Urinary bladder (tissue), 4 donors: ENCODE results near the gene FDX2. TPM values are rescaled to one million over a fixed set of nuclear protein-coding genes. Genes with fewer than 3 reads are reported as not detected.

Experiments used
- DNase-seq: peaks from one replicate; pipeline ENCODE4 v3.0.0-alpha.2; 2015; ENCODE audit errors: extremely low spot score
- H3K27ac ChIP-seq: one replicate; pipeline ENCODE4 v1.5.1; 2013; ENCODE audit warnings: low read depth, mild to moderate bottlenecking, moderate library complexity
- H3K36me3 ChIP-seq: one replicate; pipeline ENCODE4 v1.6.1; 2013; ENCODE audit warnings: mild to moderate bottlenecking, moderate library complexity; ENCODE audit not compliant: insufficient read depth
- H3K4me1 ChIP-seq: one replicate; pipeline ENCODE4 v1.6.1; 2013; ENCODE audit warnings: mild to moderate bottlenecking, moderate library complexity; ENCODE audit not compliant: insufficient read depth
- H3K4me3 ChIP-seq: one replicate; pipeline ENCODE4 v1.5.1; 2013; ENCODE audit warnings: low read depth, low read length
- WGBS: extraction: QIAGEN DNeasy Blood & Tissue Kit; methylation state at CpG from one replicate; pipeline ENCODE4 v1.1.7; 2013; 5-methylcytosine and 5-hydroxymethylcytosine counted together
- polyA plus RNA-seq: library from polyadenylated mRNA; stranded (reverse); fragments of 200-250 nt; gene quantifications from one replicate; pipeline ENCODE4 v1.2.3, GENCODE V29; 2013
- small RNA-seq: library from RNA; depleted of rRNA; stranded (forward); fragments of <200 nt; gene quantifications from one replicate; pipeline ENCODE3, GENCODE V24; 2014
- total RNA-seq: library from RNA; depleted of rRNA; stranded (reverse); fragments of >200 nt; gene quantifications from one replicate; pipeline ENCODE4 v1.2.3, GENCODE V29; 2014
- donor health status: healthy with polysubstance abuse.
- donor health status: healthy.

Gene FDX2
- total and polyA plus RNA-seq, 2 donors = 5.7 to 22.0 TPM

GRCh38 chr19:10271543-10272086 lies 44.2 kb downstream of the FDX2 start:
- peak overlapping the region; percentile 63 for H3K27ac ChIP-seq
- H3K36me3 ChIP-seq = peaks cover 2% of the 10 kb centered on the region
- DNase-seq = no peak
- H3K4me1 ChIP-seq = no peaks in the 10 kb centered on the region
- H3K4me3 ChIP-seq = peak overlapping the region; percentile 36
- WGBS = 31% methylated on average over 12 of the region's 12 CpGs

GRCh38 chr19:10270616-10271394 lies 45.0 kb downstream of the FDX2 start, which contains the start of gene ICAM1:
Gene ICAM1 (plus strand): TSS chr19:10271120. CDS start chr19:10271160, 40 bp downstream.
- Histone ChIP-seq H3K4me1 (no peaks in the 10 kb centered on the region), H3K4me3 (peak within 1 kb of the TSS; percentile 36), H3K27ac (peak within 1 kb of the TSS; percentile 63), H3K36me3 (peaks cover 2% of the 10 kb centered on the region)
- 4% methylated on average over 51 of the region's 51 CpGs for WGBS
- no peak for DNase-seq

DNA sequence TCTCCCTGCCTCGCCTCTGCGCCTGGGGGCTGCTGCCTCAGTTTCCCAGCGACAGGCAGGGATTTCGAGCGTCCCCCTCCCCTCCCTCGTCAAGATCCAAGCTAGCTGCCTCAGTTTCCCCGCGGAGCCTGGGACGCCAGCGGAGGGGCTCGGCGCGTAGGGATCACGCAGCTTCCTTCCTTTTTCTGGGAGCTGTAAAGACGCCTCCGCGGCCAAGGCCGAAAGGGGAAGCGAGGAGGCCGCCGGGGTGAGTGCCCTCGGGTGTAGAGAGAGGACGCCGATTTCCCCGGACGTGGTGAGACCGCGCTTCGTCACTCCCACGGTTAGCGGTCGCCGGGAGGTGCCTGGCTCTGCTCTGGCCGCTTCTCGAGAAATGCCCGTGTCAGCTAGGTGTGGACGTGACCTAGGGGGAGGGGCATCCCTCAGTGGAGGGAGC lies 45.6 kb downstream of the FDX2 start:
- Histone ChIP-seq H3K36me3 (peaks cover 2% of the 10 kb centered on the region), H3K4me1 (no peaks in the 10 kb centered on the region), H3K4me3 (peak overlapping the region; percentile 36), H3K27ac (peak overlapping the region; percentile 63)
- no peak for DNase-seq
- 3% methylated on average over 37 of the region's 37 CpGs for WGBS

DNA sequence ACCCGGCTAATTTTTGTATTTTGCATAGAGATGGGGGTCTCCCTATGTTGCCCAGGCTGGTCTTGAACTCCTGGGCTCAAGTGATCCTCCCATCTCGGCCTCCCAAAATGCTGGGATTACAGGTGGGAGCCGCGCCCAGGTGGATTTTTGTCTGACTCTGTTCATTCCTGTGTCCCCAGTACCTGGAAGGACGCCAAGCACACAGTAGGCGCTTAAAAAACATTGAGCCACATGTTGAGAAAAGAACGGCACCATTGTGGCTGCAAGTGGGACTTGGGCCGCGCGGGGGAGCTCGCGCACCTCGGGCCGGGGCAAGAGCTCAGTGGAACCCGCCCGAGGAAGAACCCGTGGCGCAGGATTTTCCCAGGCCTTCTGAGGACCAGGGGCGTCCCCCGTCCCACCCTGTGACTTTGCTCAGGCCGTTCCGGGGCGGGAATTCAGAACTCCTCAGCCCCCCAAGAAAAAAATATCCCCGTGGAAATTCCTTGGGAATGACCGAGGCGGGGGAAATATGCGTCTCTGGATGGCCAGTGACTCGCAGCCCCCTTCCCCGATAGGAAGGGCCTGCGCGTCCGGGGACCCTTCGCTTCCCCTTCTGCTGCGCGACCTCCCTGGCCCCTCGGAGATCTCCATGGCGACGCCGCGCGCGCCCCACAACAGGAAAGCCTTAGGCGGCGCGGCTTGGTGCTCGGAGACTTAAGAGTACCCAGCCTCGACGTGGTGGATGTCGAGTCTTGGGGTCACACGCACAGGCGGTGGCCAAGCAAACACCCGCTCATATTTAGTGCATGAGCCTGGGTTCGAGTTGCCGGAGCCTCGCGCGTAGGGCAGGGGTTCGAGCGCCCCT lies 46.3 kb downstream of the FDX2 start:
- WGBS = 5% methylated on average over 59 of the region's 59 CpGs
- H3K36me3 ChIP-seq = no peaks in the 10 kb centered on the region
- H3K4me3 ChIP-seq = peak overlapping the region; percentile 36
- DNase-seq = no peak
- no peaks in the 10 kb centered on the region for H3K4me1 ChIP-seq
- H3K27ac ChIP-seq = no peak overlapping the region

DNA sequence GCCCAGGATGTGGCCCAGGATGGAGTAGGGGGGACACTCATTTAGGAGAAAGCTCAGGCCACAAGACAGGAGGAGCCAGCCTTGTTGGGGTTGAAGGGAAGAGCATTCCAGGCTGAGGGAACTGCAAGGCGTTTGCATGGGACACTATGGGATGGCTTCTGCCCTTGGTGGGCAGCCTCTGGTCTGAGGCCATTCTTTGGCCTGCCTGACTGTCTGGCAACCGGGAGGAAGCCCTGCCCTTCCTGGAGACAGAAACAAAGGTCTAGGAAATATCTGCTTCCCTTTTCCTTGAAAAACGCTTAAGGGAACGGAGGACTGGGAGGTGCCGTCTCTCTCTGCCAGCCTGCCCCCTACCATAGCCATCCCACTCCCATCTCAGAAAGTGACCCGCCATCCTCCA lies 47.7 kb downstream of the FDX2 start:
- WGBS = 64% methylated on average over 6 of the region's 6 CpGs
- DNase-seq = no peak
- Histone ChIP-seq H3K4me3 (no peak overlapping the region), H3K36me3 (no peaks in the 10 kb centered on the region), H3K27ac (no peak overlapping the region), H3K4me1 (no peaks in the 10 kb centered on the region)

GRCh38 chr19:10266706-10267105 lies 49.1 kb downstream of the FDX2 start:
- Histone ChIP-seq H3K36me3 (no peaks in the 10 kb centered on the region), H3K4me3 (no peak overlapping the region), H3K4me1 (no peaks in the 10 kb centered on the region), H3K27ac (no peak overlapping the region)
- 86% methylated on average over 7 of the region's 7 CpGs for WGBS
- DNase-seq = no peak

- Histone ChIP-seq H3K36me3 (no peaks in the 10 kb centered on the region), H3K4me1 (no peaks in the 10 kb centered on the region), H3K27ac (no peak overlapping the region), H3K4me3 (no peak overlapping the region)
- 77% methylated on average over 7 of the region's 7 CpGs for WGBS
- DNase-seq = no peak
Observed at GRCh38 chr19:10262771-10263170, 53.0 kb downstream of the FDX2 start.

DNA sequence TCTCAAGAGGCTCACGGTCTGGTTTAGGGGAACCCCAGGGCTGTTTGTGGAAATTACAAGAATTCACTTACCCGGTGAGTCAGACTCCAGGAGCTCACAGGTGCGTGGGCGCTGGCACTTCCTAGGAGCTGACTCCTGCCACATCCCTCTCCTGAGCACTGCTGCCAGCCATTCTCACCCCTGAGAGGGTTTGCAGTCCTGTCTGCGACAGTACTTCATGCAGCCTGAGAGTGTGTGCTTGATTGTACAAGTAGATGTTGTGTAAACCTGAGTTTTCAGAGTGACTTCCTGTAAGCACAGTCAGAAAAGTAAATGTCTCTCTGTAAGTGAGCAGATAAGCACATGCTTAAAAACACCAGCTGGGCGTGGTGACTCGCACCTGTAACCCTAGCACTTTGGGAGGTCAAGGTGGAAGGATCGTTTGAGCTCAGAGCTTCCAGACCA lies 55.7 kb downstream of the FDX2 start:
- no peaks in the 10 kb centered on the region for H3K4me1 ChIP-seq
- DNase-seq = no peak
- H3K27ac ChIP-seq = no peak overlapping the region
- no peaks in the 10 kb centered on the region for H3K36me3 ChIP-seq
- no peak overlapping the region for H3K4me3 ChIP-seq
- WGBS = 83% methylated on average over 8 of the region's 8 CpGs

Small RNA genes lying within 50 kb of the gene (small RNA-seq; reads per million reads assigned to genes)
- gene AC011511.1 (not detected), gene AC011511.4 (not detected)

Other genes starting within 250 kb of the FDX2 start
- 15.5 TPM for gene SHFL, start 229.7 kb downstream of the FDX2 start, total RNA-seq
- 43.4 TPM for gene SHFL, start 229.7 kb downstream of the FDX2 start, polyA plus RNA-seq
- 11.2 TPM for gene ANGPTL6, start 213.3 kb downstream of the FDX2 start, total RNA-seq
- 8.4 TPM for gene ANGPTL6, start 213.3 kb downstream of the FDX2 start, polyA plus RNA-seq
- gene PPAN, start 209.7 kb downstream of the FDX2 start, total RNA-seq = 10.9 TPM
- 41.1 TPM for gene PPAN, start 209.7 kb downstream of the FDX2 start, polyA plus RNA-seq
- gene P2RY11, start 204.3 kb downstream of the FDX2 start, total RNA-seq = 1.8 TPM
- 9.8 TPM for gene P2RY11, start 204.3 kb downstream of the FDX2 start, polyA plus RNA-seq
- gene EIF3G, start 196.1 kb downstream of the FDX2 start, total RNA-seq = 132 TPM
- 252 TPM for gene EIF3G, start 196.1 kb downstream of the FDX2 start, polyA plus RNA-seq
- 35.5 TPM for gene DNMT1, start 121.1 kb downstream of the FDX2 start, total RNA-seq
- gene DNMT1, start 121.1 kb downstream of the FDX2 start, polyA plus RNA-seq = 32.5 TPM
- gene S1PR2, start 84.7 kb downstream of the FDX2 start, total RNA-seq = 26.4 TPM
- gene S1PR2, start 84.7 kb downstream of the FDX2 start, polyA plus RNA-seq = 11.5 TPM
- 9.9 TPM for gene MRPL4, start 63.8 kb downstream of the FDX2 start, total RNA-seq
- 77.4 TPM for gene MRPL4, start 63.8 kb downstream of the FDX2 start, polyA plus RNA-seq
- gene ICAM1, start 44.9 kb downstream of the FDX2 start, total RNA-seq = 7.7 TPM
- 26.4 TPM for gene ICAM1, start 44.9 kb downstream of the FDX2 start, polyA plus RNA-seq
- gene ICAM4, start 29.1 kb downstream of the FDX2 start, total RNA-seq = 2.6 TPM
- gene ICAM4, start 29.1 kb downstream of the FDX2 start, polyA plus RNA-seq = 1.4 TPM
- gene ICAM5, start 26.1 kb downstream of the FDX2 start, total RNA-seq = 0.53 TPM
- 1.8 TPM for gene ICAM5, start 26.1 kb downstream of the FDX2 start, polyA plus RNA-seq
- gene ZGLP1, start 6.2 kb downstream of the FDX2 start, total RNA-seq = 1.1 TPM
- 3.4 TPM for gene ZGLP1, start 6.2 kb downstream of the FDX2 start, polyA plus RNA-seq
- gene RAVER1, start 17.5 kb upstream of the FDX2 start, total RNA-seq = 8.5 TPM
- 27.0 TPM for gene RAVER1, start 17.5 kb upstream of the FDX2 start, polyA plus RNA-seq
- gene ICAM3, start 23.6 kb upstream of the FDX2 start, total RNA-seq = 3.8 TPM
- gene ICAM3, start 23.6 kb upstream of the FDX2 start, polyA plus RNA-seq = 9.7 TPM
- 55.5 TPM for gene TYK2, start 64.6 kb upstream of the FDX2 start, total RNA-seq
- 72.1 TPM for gene TYK2, start 64.6 kb upstream of the FDX2 start, polyA plus RNA-seq
- gene CDC37, start 87.5 kb upstream of the FDX2 start, total RNA-seq = 59.5 TPM
- gene CDC37, start 87.5 kb upstream of the FDX2 start, polyA plus RNA-seq = 203 TPM
- gene PDE4A, start 104.5 kb upstream of the FDX2 start, total RNA-seq = 5.6 TPM
- 18.6 TPM for gene PDE4A, start 104.5 kb upstream of the FDX2 start, polyA plus RNA-seq
- gene KEAP1, start 187.3 kb upstream of the FDX2 start, total RNA-seq = 30.4 TPM
- gene KEAP1, start 187.3 kb upstream of the FDX2 start, polyA plus RNA-seq = 80.1 TPM
- 3.2 TPM for gene S1PR5, start 201.4 kb upstream of the FDX2 start, total RNA-seq
- 1.8 TPM for gene S1PR5, start 201.4 kb upstream of the FDX2 start, polyA plus RNA-seq
- 6.0 TPM for gene ATG4D, start 227.9 kb upstream of the FDX2 start, total RNA-seq
- gene ATG4D, start 227.9 kb upstream of the FDX2 start, polyA plus RNA-seq = 25.9 TPM
- 7.7 TPM for gene KRI1, start 250.0 kb upstream of the FDX2 start, total RNA-seq
- 29.9 TPM for gene KRI1, start 250.0 kb upstream of the FDX2 start, polyA plus RNA-seq